Activated effector memory CD4-positive, alpha-beta T cell treated with anti-CD3 and anti-CD28 coated beads, Interleukin-2, amount 50 U/mL, for 16 hours (primary cell): ENCODE results near the gene PPP2R5E.

Experiments used
- DNase-seq: peaks from one replicate; pipeline ENCODE4 v3.0.0-alpha.2; 2020

PPP2R5E gene

GRCh38 chr14:63470962-63471793, 72.0 kb downstream of the PPP2R5E start:
- DNase-seq: no peak

GRCh38 chr14:63468294-63468693, 74.9 kb downstream of the PPP2R5E start:
- DNase-seq: no peak

GRCh38 chr14:63467440-63468072, 75.6 kb downstream of the PPP2R5E start:
- no peak for DNase-seq

- no peak for DNase-seq
These were observed 77.8 kb downstream of the PPP2R5E start for GRCh38 chr14:63465347-63465746.

- no peak for DNase-seq
These were observed 82.4 kb downstream of the PPP2R5E start for GRCh38 chr14:63460680-63461369.

GRCh38 chr14:63459738-63460137, 83.4 kb downstream of the PPP2R5E start:
- no peak for DNase-seq

- no peak for DNase-seq
These were observed 85.7 kb downstream of the PPP2R5E start for GRCh38 chr14:63457498-63457897.

GRCh38 chr14:63454863-63455622, 88.1 kb downstream of the PPP2R5E start:
- DNase-seq: no peak

GRCh38 chr14:63454436-63454835, 88.7 kb downstream of the PPP2R5E start:
- no peak for DNase-seq

GRCh38 chr14:63453443-63453936, 89.7 kb downstream of the PPP2R5E start:
- DNase-seq: no peak

GRCh38 chr14:63452796-63453195, 90.4 kb downstream of the PPP2R5E start:
- DNase-seq: no peak

- DNase-seq: no peak
These were observed 94.3 kb downstream of the PPP2R5E start for GRCh38 chr14:63448841-63449240.

- no peak for DNase-seq
These were observed 98.6 kb downstream of the PPP2R5E start for GRCh38 chr14:63444588-63444987.

GRCh38 chr14:63443988-63444387, 99.2 kb downstream of the PPP2R5E start:
- no peak for DNase-seq

- DNase-seq: no peak
These were observed 99.8 kb downstream of the PPP2R5E start for GRCh38 chr14:63443361-63443760.

- DNase-seq: peak; percentile 64
These were observed 105.0 kb downstream of the PPP2R5E start for GRCh38 chr14:63438065-63438757.

GRCh38 chr14:63436286-63437098, 106.7 kb downstream of the PPP2R5E start:
- no peak for DNase-seq

- DNase-seq: no peak
These were observed 107.3 kb downstream of the PPP2R5E start for GRCh38 chr14:63435838-63436237.

GRCh38 chr14:63435204-63435603, 108.0 kb downstream of the PPP2R5E start:
- DNase-seq: no peak

GRCh38 chr14:63432888-63433552, 110.2 kb downstream of the PPP2R5E start:
- no peak for DNase-seq

- DNase-seq: no peak
These were observed 110.9 kb downstream of the PPP2R5E start for GRCh38 chr14:63432228-63432627.
